Spleen (tissue), 11 donors: ENCODE measurements around the gene IRAK1BP1. TPM values are rescaled to one million over a fixed set of nuclear protein-coding genes. Genes with fewer than 3 reads are reported as not detected.

Experiments
- DNase-seq: peaks from one replicate; pipeline ENCODE4 v3.0.0-alpha.2; 2020
- H3K27ac ChIP-seq, 8 donors: fragments of 200-600 bp; sonication (generic) in 7 of 8; 1 replicate in 4 of 8; 2 replicates in 4 of 8; pipeline versions ENCODE4 v1.5.0 to v1.8.0; 2016 to 2021; ENCODE audit warnings: inconsistent platforms in 4 of 8, mild to moderate bottlenecking in 4 of 8, moderate library complexity in 1 of 8
- H3K27me3 ChIP-seq, 7 donors: fragments of 200-600 bp; sonication (generic) in 6 of 7; replicated peaks in 1 of 7; 1 replicate in 4 of 7; 2 replicates in 3 of 7; pipeline versions ENCODE4 v1.5.0 to v1.8.0; 2016 to 2021; ENCODE audit warnings: inconsistent platforms in 3 of 7, mild to moderate bottlenecking in 1 of 7
- H3K36me3 ChIP-seq, 6 donors: fragments of 200-600 bp; sonication (generic) in 5 of 6; 1 replicate in 4 of 6; 2 replicates in 2 of 6; pipeline versions ENCODE4 v1.5.0 to v1.8.0; 2016 to 2021; ENCODE audit warnings: inconsistent platforms in 2 of 6
- H3K4me1 ChIP-seq, 6 donors: fragments of 200-600 bp; sonication (generic) in 5 of 6; 1 replicate in 3 of 6; 2 replicates in 3 of 6; pipeline versions ENCODE4 v1.5.0 to v1.8.0; 2016 to 2021; ENCODE audit warnings: inconsistent platforms in 3 of 6
- H3K4me3 ChIP-seq, 8 donors: fragments of 200-600 bp; sonication (generic) in 7 of 8; 1 replicate in 4 of 8; 2 replicates in 4 of 8; pipeline versions ENCODE4 v1.5.0 to v1.8.0; 2016 to 2021; ENCODE audit warnings: inconsistent platforms in 4 of 8, mild to moderate bottlenecking in 4 of 8, moderate library complexity in 2 of 8
- H3K9me3 ChIP-seq, 8 donors: fragments of 200-600 bp; sonication (generic) in 7 of 8; 1 replicate in 4 of 8; 2 replicates in 4 of 8; pipeline versions ENCODE4 v1.5.0 to v1.8.0; 2016 to 2021; ENCODE audit warnings: inconsistent platforms in 4 of 8
- CTCF ChIP-seq, 11 experiments: fragments of 200-600 bp in 7 of 11; fragments of 450-650 bp in 4 of 11; sonication (generic) in 4 of 11; IDR thresholded peaks in 8 of 11; conservative IDR thresholded peaks in 3 of 11; 1 replicate in 7 of 11; 2 replicates in 4 of 11; pipeline versions ENCODE4 v1.4.0 to v1.8.0; 2016 to 2021; ENCODE audit warnings: antibody characterized with exemption in 11 of 11, inconsistent platforms in 4 of 11, mild to moderate bottlenecking in 1 of 11
- POLR2A ChIP-seq, 3 donors: fragments of 450-650 bp; IDR thresholded peaks; one replicate each; pipeline ENCODE4 v1.5.1; 2017; ENCODE audit warnings: antibody characterized with exemption in 3 of 3, mild to moderate bottlenecking in 1 of 3
- POLR2AphosphoS5 ChIP-seq, 3 donors: sonication (generic); formaldehyde crosslinking; IDR thresholded peaks; one replicate each; pipeline ENCODE4 v1.5.1; 2017; ENCODE audit warnings: antibody characterized with exemption in 3 of 3
- WGBS, 5 donors: extraction: QIAGEN DNeasy Blood & Tissue Kit in 3 of 5; methylation state at CpG; one replicate each; pipeline versions ENCODE4 v1.1.5 to v1.1.7; 2013 to 2018; 5-methylcytosine and 5-hydroxymethylcytosine counted together
- intact Hi-C: fragments of 100-400 bp; cut with DNase I; formaldehyde crosslinking; loops from one replicate; pipeline ENCODE4 v1.15.0; 2023; ENCODE audit warnings: low total_unique reads
- polyA plus RNA-seq, 3 donors: library from polyadenylated mRNA; stranded (reverse); fragments of 200-250 nt; gene quantifications; one replicate each; pipeline ENCODE4 v1.2.1, GENCODE V29; 2013
- total RNA-seq, 7 donors: library from RNA; depleted of rRNA in 3 of 7; stranded (reverse); fragments of >200 nt in 3 of 7; fragmentation: NEBNext Ultra II Directional in 4 of 7; extraction: Animal tissue kit (Norgen Biotek cat#: 25700) in 4 of 7; gene quantifications; one replicate each; pipeline versions ENCODE4 v1.1.0 to v1.2.1, GENCODE V29; 2016 to 2021
- donor health status: healthy with polysubstance abuse.
- donor health status: DM: no; HTN: no; CAD: no; lungs with moderate emphysema.
- donor health status: DM: no; HTN: no; CAD: no.
- donor health status: Bipolar disorder and iron deficiency.
- donor health status: healthy.
- donor health status: DM: no; HTN: no; CAD: no.
- donor health status: DM: yes; HTN: yes; CAD: no.

Gene IRAK1BP1
- total and polyA plus RNA-seq, 10 donors, result 0.61 to 5.2 (median 3.6) TPM

DNA sequence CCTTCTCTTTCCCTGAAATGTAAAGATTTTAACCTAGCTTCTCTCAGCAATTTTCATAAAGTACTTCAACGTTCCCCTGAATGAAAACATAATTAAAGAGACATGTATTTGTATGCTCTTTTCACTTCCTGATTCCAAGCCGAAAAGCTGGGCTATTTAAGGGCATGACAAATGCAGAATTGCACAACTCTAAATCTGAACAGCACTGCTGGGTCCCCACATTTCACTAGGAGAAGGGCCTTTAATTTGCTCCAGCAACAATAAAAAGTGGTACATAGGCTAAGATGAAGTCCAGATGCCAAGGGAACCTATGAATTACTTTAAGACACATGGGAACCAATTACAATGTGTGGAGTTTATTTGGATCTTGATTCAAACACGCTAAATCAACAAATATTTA is 42.0 kb downstream of the IRAK1BP1 start:
- no peak for DNase-seq
- Histone ChIP-seq H3K4me1 (peaks cover 0 to 25% (median 14%) of the 10 kb centered on the region in 6 donors), H3K4me3 (no peak overlapping the region), H3K9me3 (no peaks in the 10 kb centered on the region), H3K36me3 (no peaks in the 10 kb centered on the region), H3K27ac (no peak overlapping the region), H3K27me3 (peaks cover 0 to 29% (median 3%) of the 10 kb centered on the region in 7 donors)
- TF ChIP-seq POLR2AphosphoS5 (IDR thresholded peaks at IDR 0.05) (no peak), CTCF (IDR thresholded peaks at IDR 0.05 in 8 of 11, conservative IDR thresholded peaks at IDR 0.05 in 3 of 11) (no peak), POLR2A (IDR thresholded peaks at IDR 0.05) (no peak)
- intact Hi-C loops, result no loop called here
- WGBS, 5 donors, result 40 to 52% (median 45%) methylated on average over 3 of the region's 3 CpGs

DNA sequence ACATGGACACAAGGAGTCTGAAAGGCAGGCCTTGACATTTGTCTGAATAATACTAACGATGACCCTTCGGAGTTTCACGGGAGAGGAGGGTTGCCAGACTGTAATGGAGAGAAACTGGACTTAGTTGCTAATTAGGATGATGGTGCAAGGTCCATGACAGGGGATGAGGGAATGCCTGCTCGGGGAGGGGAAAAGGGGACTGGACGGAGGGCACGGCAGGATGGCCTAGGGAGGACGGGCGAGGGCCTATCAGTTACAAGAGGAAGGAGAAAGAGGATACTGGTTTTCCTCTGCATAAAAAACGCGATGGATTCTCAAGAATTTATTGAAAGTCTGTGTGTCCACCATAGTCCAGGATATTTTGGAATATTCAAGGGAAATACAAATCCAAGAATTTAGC is 42.7 kb downstream of the IRAK1BP1 start:
- no peaks in the 10 kb centered on the region for H3K36me3 ChIP-seq
- intact Hi-C loops, result no loop called here
- no peaks in the 10 kb centered on the region for H3K9me3 ChIP-seq
- TF ChIP-seq CTCF (IDR thresholded peaks at IDR 0.05 in 8 of 11, conservative IDR thresholded peaks at IDR 0.05 in 3 of 11), result no peak
- no peak for TF ChIP-seq POLR2AphosphoS5 (IDR thresholded peaks at IDR 0.05)
- no peak for TF ChIP-seq POLR2A (IDR thresholded peaks at IDR 0.05)
- WGBS, 5 donors, result 70 to 79% (median 73%) methylated on average over 10 of the region's 10 CpGs
- no peak for DNase-seq
- peak overlapping the region in 4 of 8 donors; percentile 32 to 68 (median 44) for H3K4me3 ChIP-seq
- peaks cover 0 to 29% (median 3%) of the 10 kb centered on the region in 7 donors for H3K27me3 ChIP-seq
- H3K27ac ChIP-seq, result no peak overlapping the region
- H3K4me1 ChIP-seq, result peaks cover 0 to 25% (median 14%) of the 10 kb centered on the region in 6 donors

DNA sequence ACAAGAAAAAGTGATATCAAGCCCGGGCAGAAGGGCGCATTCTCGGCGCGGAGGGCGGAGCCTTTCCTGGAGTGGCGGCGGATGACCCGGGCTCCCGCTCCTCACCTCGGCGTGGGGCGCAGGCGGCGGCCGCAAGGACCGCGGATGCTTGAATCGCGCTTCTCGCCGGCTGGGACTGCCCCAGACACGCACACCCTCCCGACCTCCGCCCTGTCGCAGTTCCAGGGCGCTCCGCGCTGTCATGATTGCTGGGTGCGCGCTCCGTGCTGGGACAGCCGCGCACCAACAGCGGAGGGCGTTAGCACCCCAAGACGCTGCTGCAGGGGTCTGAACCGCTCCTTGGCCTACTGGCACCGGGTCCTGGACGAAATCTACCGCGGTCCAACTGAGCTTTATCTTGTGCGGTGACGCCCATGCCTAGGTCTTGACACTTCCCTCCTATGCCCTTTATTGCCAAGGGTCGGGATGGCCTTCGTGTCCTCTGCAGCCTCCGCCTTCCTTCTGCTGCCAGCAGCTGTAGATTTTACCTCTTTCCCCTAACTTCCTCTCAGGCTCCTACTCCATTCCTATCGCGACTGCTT is 43.3 kb downstream of the IRAK1BP1 start:
- TF ChIP-seq POLR2AphosphoS5 (IDR thresholded peaks at IDR 0.05) (peak in 1 of 3 donors; percentile 53), POLR2A (IDR thresholded peaks at IDR 0.05) (no peak), CTCF (IDR thresholded peaks at IDR 0.05 in 8 of 11, conservative IDR thresholded peaks at IDR 0.05 in 3 of 11) (no peak)
- H3K9me3 ChIP-seq, result peaks cover 0 to 5% (median 0%) of the 10 kb centered on the region in 8 donors
- H3K27ac ChIP-seq, result no peak overlapping the region
- DNase-seq, result peak; percentile 76
- 2 to 5% (median 4%) methylated on average over 21 to 49 of the region's 49 CpGs for WGBS, 5 donors
- H3K4me3 ChIP-seq, result peak overlapping the region; percentile 20 to 68 (median 36)
- no peaks in the 10 kb centered on the region for H3K36me3 ChIP-seq
- H3K27me3 ChIP-seq, result peaks cover 0 to 29% (median 3%) of the 10 kb centered on the region in 7 donors
- intact Hi-C loops, result no loop called here
- peaks cover 0 to 25% (median 14%) of the 10 kb centered on the region in 6 donors for H3K4me1 ChIP-seq

GRCh38 chr6:78911218-78911940 is 44.0 kb downstream of the IRAK1BP1 start:
- no peak for TF ChIP-seq POLR2AphosphoS5 (IDR thresholded peaks at IDR 0.05)
- TF ChIP-seq POLR2A (IDR thresholded peaks at IDR 0.05), result no peak
- no peak for TF ChIP-seq CTCF (IDR thresholded peaks at IDR 0.05 in 8 of 11, conservative IDR thresholded peaks at IDR 0.05 in 3 of 11)
- peaks cover 0 to 5% (median under 1%) of the 10 kb centered on the region in 8 donors for H3K9me3 ChIP-seq

More at GRCh38 chr6:78911218-78911940, 44.0 kb downstream of the IRAK1BP1 start:
- Histone ChIP-seq H3K27me3 (peaks cover 0 to 29% (median 3%) of the 10 kb centered on the region in 7 donors), H3K27ac (no peak overlapping the region), H3K4me3 (peak overlapping the region in 4 of 8 donors; percentile 36 to 68 (median 44)), H3K4me1 (peaks cover 0 to 25% (median 14%) of the 10 kb centered on the region in 6 donors), H3K36me3 (no peaks in the 10 kb centered on the region)
- DNase-seq, result no peak
- intact Hi-C loops, result no loop called here
- 71 to 75% (median 74%) methylated on average over 9 of the region's 9 CpGs for WGBS, 5 donors
